Endothelial cell (in vitro differentiated cells): ENCODE data around the gene HOXB2. TPM values are rescaled to one million over a fixed set of nuclear protein-coding genes. Genes with fewer than 3 reads are reported as not detected.

ENCODE experiments used
- DNase-seq: peaks from one replicate; pipeline ENCODE4 v3.0.0; 2021; ENCODE audit warnings: low spot score
- H3K27ac Mint-ChIP-seq: one replicate; pipeline ENCODE4 v1.8.0; 2021; ENCODE audit warnings: mixed read lengths, inconsistent platforms; ENCODE audit not compliant: unreplicated experiment
- H3K27me3 Mint-ChIP-seq: one replicate; pipeline ENCODE4 v1.8.0; 2021; ENCODE audit warnings: mild to moderate bottlenecking, moderate library complexity, mixed read lengths, inconsistent platforms; ENCODE audit not compliant: unreplicated experiment
- H3K36me3 Mint-ChIP-seq: one replicate; pipeline ENCODE4 v1.8.0; 2021; ENCODE audit warnings: mild to moderate bottlenecking, low read depth, mixed read lengths, inconsistent platforms; ENCODE audit not compliant: unreplicated experiment
- H3K4me1 Mint-ChIP-seq: one replicate; pipeline ENCODE4 v1.8.0; 2021; ENCODE audit warnings: mild to moderate bottlenecking, mixed read lengths, inconsistent platforms; ENCODE audit not compliant: unreplicated experiment
- H3K4me3 Mint-ChIP-seq: one replicate; pipeline ENCODE4 v1.8.0; 2021; ENCODE audit warnings: mild to moderate bottlenecking, mixed read lengths, inconsistent platforms; ENCODE audit not compliant: unreplicated experiment
- H3K9me3 Mint-ChIP-seq: one replicate; pipeline ENCODE4 v1.8.0; 2021; ENCODE audit warnings: mixed read lengths, inconsistent platforms; ENCODE audit not compliant: unreplicated experiment
- total RNA-seq: library from RNA; stranded (reverse); fragmentation: NEBNext Ultra II Directional; extraction: Animal tissue kit (Norgen Biotek cat#: 25700); gene quantifications from one replicate; pipeline ENCODE4 v1.2.1, GENCODE V29; 2021; ENCODE audit not compliant: unreplicated experiment
- TF ChIP-seq, protein P1 (sequence below): fragments of 200-600 bp; sonication (generic); IDR thresholded peaks from one replicate; pipeline ENCODE4 v1.5.0; 2021; ENCODE audit warnings: antibody characterized with exemption; ENCODE audit not compliant: unreplicated experiment

The HOXB2 gene
- total RNA-seq, 1 donor from 2014 or later = 5.6 TPM

DNA sequence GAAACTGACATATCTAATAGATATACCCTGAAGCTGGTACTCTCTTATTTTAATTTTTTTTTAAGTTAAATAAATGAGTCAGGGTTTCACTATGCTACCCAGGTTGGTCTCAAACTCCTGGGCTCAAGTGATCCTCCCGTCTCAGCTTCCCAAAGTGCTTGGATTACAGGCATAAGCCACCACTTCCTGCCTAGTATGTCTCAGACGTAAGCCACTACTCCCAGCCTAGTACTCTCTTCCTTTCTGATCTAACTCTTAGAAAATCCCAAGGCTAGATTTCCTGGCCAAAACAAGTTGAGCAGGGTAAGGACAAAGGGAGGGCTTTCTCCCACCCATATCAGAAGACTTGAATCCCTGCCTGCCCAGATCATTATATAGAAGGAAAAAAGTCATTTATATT, 47.8 kb downstream of the HOXB2 start:
- Mint-ChIP-seq H3K4me1 (peaks cover 20% of the 10 kb centered on the region), H3K9me3 (no peaks in the 10 kb centered on the region), H3K27ac (no peak overlapping the region), H3K36me3 (no peaks in the 10 kb centered on the region), H3K27me3 (peaks cover 4% of the 10 kb centered on the region), H3K4me3 (no peak overlapping the region)
- no peak for DNase-seq
- TF ChIP-seq, protein P1, sequence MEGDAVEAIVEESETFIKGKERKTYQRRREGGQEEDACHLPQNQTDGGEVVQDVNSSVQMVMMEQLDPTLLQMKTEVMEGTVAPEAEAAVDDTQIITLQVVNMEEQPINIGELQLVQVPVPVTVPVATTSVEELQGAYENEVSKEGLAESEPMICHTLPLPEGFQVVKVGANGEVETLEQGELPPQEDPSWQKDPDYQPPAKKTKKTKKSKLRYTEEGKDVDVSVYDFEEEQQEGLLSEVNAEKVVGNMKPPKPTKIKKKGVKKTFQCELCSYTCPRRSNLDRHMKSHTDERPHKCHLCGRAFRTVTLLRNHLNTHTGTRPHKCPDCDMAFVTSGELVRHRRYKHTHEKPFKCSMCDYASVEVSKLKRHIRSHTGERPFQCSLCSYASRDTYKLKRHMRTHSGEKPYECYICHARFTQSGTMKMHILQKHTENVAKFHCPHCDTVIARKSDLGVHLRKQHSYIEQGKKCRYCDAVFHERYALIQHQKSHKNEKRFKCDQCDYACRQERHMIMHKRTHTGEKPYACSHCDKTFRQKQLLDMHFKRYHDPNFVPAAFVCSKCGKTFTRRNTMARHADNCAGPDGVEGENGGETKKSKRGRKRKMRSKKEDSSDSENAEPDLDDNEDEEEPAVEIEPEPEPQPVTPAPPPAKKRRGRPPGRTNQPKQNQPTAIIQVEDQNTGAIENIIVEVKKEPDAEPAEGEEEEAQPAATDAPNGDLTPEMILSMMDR = no peak

DNA sequence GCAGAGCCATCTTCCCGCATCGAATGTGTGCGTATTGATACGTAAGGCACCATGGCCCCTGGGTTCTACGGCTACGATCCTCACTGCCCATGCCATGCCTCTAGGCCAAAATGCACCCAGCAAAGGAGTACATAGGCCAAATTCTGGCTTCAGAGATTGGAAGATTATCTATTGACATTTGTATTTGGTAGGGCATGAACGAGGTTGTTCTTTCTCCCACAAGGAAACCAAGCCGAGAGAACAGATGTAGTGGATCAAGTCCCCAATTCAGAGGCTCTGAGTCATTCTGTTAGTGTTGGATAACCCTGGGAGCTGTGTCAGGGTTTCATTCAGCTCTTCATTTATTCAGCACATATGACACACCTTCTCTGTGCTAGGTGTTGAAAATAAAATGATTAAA, 50.6 kb downstream of the HOXB2 start:
- DNase-seq = no peak
- Mint-ChIP-seq H3K4me3 (no peak overlapping the region), H3K4me1 (peaks cover 39% of the 10 kb centered on the region), H3K9me3 (no peaks in the 10 kb centered on the region), H3K36me3 (no peaks in the 10 kb centered on the region), H3K27me3 (peaks cover 2% of the 10 kb centered on the region), H3K27ac (no peak overlapping the region)
- TF ChIP-seq, protein P1 = no peak

Other genes with a start within 250 kb of the HOXB2 start
- 2.1 TPM for gene SKAP1, start 114.9 kb downstream of the HOXB2 start, total RNA-seq
- gene HOXB1, start 14.1 kb downstream of the HOXB2 start, total RNA-seq = not detected
- 6.5 TPM for gene HOXB4, start 33.2 kb upstream of the HOXB2 start, total RNA-seq
- 17.7 TPM for gene HOXB3, start 45.1 kb upstream of the HOXB2 start, total RNA-seq
- 0.59 TPM for gene HOXB5, start 48.7 kb upstream of the HOXB2 start, total RNA-seq
- gene HOXB6, start 59.9 kb upstream of the HOXB2 start, total RNA-seq = 1.9 TPM
- 3.6 TPM for gene HOXB7, start 65.9 kb upstream of the HOXB2 start, total RNA-seq
- 0.15 TPM for gene HOXB8, start 70.2 kb upstream of the HOXB2 start, total RNA-seq
- 0.49 TPM for gene HOXB9, start 81.2 kb upstream of the HOXB2 start, total RNA-seq
- not detected for gene PRAC1, start 177.4 kb upstream of the HOXB2 start, total RNA-seq
- not detected for gene PRAC2, start 178.1 kb upstream of the HOXB2 start, total RNA-seq
- not detected for gene HOXB13, start 183.6 kb upstream of the HOXB2 start, total RNA-seq